ENCODE measurements around the gene NT5DC1. TPM values are rescaled to one million over a fixed set of nuclear protein-coding genes. Genes with fewer than 3 reads are reported as not detected.

Gene NT5DC1
- total and polyA plus RNA-seq, 7 experiments from 2014 or later, result 30.5 to 53.4 (median 45.8) TPM

DNA sequence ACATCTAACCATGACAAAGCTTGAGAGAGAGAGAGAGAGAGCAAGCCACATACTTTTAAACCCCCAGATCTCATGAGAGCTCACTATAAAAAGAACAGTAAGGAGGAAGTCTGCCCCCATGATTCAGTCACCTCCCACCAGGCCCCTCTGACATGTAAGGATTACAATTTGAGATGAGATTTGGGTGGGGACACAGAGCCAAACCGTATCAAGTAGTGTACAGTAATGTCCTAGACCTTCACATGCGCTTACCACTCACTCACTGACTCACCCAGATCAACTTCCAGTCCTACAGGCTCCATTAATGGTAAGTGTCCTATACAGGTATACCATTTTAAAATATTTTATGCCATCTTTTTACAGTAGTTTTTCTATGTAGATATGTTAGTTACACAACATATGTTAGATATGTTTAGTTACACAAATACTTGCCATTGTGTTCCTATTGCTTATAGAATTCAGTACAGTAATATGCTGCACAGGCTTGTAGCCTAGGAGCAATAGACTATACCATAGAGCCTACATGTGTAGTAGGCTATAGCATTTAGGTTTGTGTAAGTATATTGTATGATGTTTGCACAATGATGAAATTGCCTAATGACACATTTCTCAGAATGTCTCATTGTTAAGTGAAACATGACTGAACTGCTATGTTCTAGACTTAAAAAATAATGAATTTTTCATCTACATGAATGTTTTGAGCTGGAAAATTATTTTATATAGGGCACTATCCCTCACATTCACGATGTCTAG lies 167.4 kb downstream of the NT5DC1 start:
- intact Hi-C loops (cut with micrococcal nuclease), result loop anchor here (1.0 to 5.0 kb wide), 8 partner anchors 11 to 379 kb away; partner anchors contain the start of genes TSPYL1 (in 2 of the 2) and TSPYL4 (in 2 of the 2)
- Histone ChIP-seq H3K4me3 (ENCODE audit: low read length) (no peak overlapping the region), H3K9me3 (ENCODE audit: control insufficient read depth in 2 of 3, low read length in 3 of 3) (peaks cover 0 to 2% (median 0%) of the 10 kb centered on the region in 3 experiments), H3K4me1 (ENCODE audit: control insufficient read depth in 2 of 2, insufficient read depth in 2 of 2, low read length in 2 of 2) (no peaks in the 10 kb centered on the region), H3K36me3 (ENCODE audit: control insufficient read depth in 2 of 3, insufficient read depth in 3 of 3, low read length in 3 of 3) (peaks cover 0 to 16% (median 0%) of the 10 kb centered on the region in 3 experiments), H3K27ac (ENCODE audit: low read depth, low read length) (no peak overlapping the region), H3K27me3 (ENCODE audit: control insufficient read depth in 2 of 2, insufficient read depth in 2 of 2, low read length in 2 of 2) (no peaks in the 10 kb centered on the region)
- Mint-ChIP-seq H3K27me3 (no peaks in the 10 kb centered on the region), H3K27ac (peak overlapping the region in 7 of 9 donors; percentile 1 to 60 (median 23)), H3K36me3 (peaks cover 11 to 39% (median 15%) of the 10 kb centered on the region in 5 donors), H3K4me1 (peaks cover 8 to 56% (median 43%) of the 10 kb centered on the region in 7 donors), H3K9me3 (peaks cover 1 to 20% (median 10%) of the 10 kb centered on the region in 11 donors), H3K4me3 (no peak overlapping the region)
- no peak for ATAC-seq
- POLR2A ChIA-PET, result interaction anchor here (0.6 to 3.9 kb wide), 2 partner anchors 11 to 37 kb away, joined by 8 to 41 read pairs; partner anchors contain the start of gene TSPYL1
- CTCF ChIA-PET, result interaction anchor here (0.6 to 4.0 kb wide), 13 partner anchors 9 to 1318 kb away, joined by 3 to 35 read pairs (median 5); partner anchors contain the start of genes TSPYL1 and TSPYL4
- no peak for DNase-seq

- Mint-ChIP-seq H3K27ac (peak overlapping the region in 7 of 9 donors; percentile 1 to 60 (median 23)), H3K4me1 (peaks cover 8 to 56% (median 49%) of the 10 kb centered on the region in 7 donors), H3K4me3 (no peak overlapping the region), H3K9me3 (peaks cover 0 to 12% (median 5%) of the 10 kb centered on the region in 11 donors), H3K36me3 (peaks cover 5 to 37% (median 8%) of the 10 kb centered on the region in 5 donors), H3K27me3 (no peaks in the 10 kb centered on the region)
- ATAC-seq (peak; percentile 93), DNase-seq (peak in 7 of 9 donors; percentile 21 to 54 (median 49))
- no peaks in the 10 kb centered on the region for H3K27me3 ChIP-seq (ENCODE audit: control insufficient read depth in 2 of 2, insufficient read depth in 2 of 2, low read length in 2 of 2)
- ChIA-PET POLR2A (interaction anchor here (0.6 to 3.9 kb wide), 2 partner anchors 11 to 36 kb away, joined by 8 to 41 read pairs; partner anchors contain the start of gene TSPYL1), CTCF (interaction anchor here (0.6 to 4.0 kb wide), 18 partner anchors 8 to 1317 kb away, joined by 3 to 35 read pairs (median 4); partner anchors contain the start of genes TSPYL1 and TSPYL4)
- H3K36me3 ChIP-seq (ENCODE audit: control insufficient read depth in 2 of 3, insufficient read depth in 3 of 3, low read length in 3 of 3), result peaks cover 0 to 22% (median 5%) of the 10 kb centered on the region in 3 experiments
- H3K4me3 ChIP-seq (ENCODE audit: low read length), result no peak overlapping the region
- intact Hi-C loops (cut with micrococcal nuclease), result loop anchor here (1.0 to 5.0 kb wide), 8 partner anchors 11 to 379 kb away; partner anchors contain the start of genes TSPYL1 (in 2 of the 2) and TSPYL4 (in 2 of the 2)
- peak overlapping the region; percentile 6 for H3K27ac ChIP-seq (ENCODE audit: low read depth, low read length)
- no peaks in the 10 kb centered on the region for H3K4me1 ChIP-seq (ENCODE audit: control insufficient read depth in 2 of 2, insufficient read depth in 2 of 2, low read length in 2 of 2)
- no peaks in the 10 kb centered on the region for H3K9me3 ChIP-seq (ENCODE audit: control insufficient read depth in 2 of 3, low read length in 3 of 3)
Measured at GRCh38 chr6:116268589-116269293, 168.1 kb downstream of the NT5DC1 start.

GRCh38 chr6:116271149-116271708 lies 170.6 kb downstream of the NT5DC1 start:
- Histone ChIP-seq H3K4me3 (ENCODE audit: low read length) (no peak overlapping the region), H3K4me1 (ENCODE audit: control insufficient read depth in 2 of 2, insufficient read depth in 2 of 2, low read length in 2 of 2) (peaks cover 11 to 13% of the 10 kb centered on the region in 2 donors), H3K27ac (ENCODE audit: low read depth, low read length) (peak overlapping the region; percentile 31), H3K9me3 (ENCODE audit: control insufficient read depth in 2 of 3, low read length in 3 of 3) (no peaks in the 10 kb centered on the region), H3K36me3 (ENCODE audit: control insufficient read depth in 2 of 3, insufficient read depth in 3 of 3, low read length in 3 of 3) (peaks cover 0 to 12% (median 5%) of the 10 kb centered on the region in 3 experiments), H3K27me3 (ENCODE audit: control insufficient read depth in 2 of 2, insufficient read depth in 2 of 2, low read length in 2 of 2) (no peaks in the 10 kb centered on the region)
- Mint-ChIP-seq H3K4me3 (no peak overlapping the region), H3K9me3 (no peaks in the 10 kb centered on the region), H3K4me1 (peaks cover 15 to 68% (median 59%) of the 10 kb centered on the region in 7 donors), H3K27me3 (no peaks in the 10 kb centered on the region), H3K27ac (peak overlapping the region in 5 of 9 donors; percentile 4 to 63 (median 60)), H3K36me3 (peaks cover 0 to 29% (median 10%) of the 10 kb centered on the region in 5 donors)
- DNase-seq (no peak), ATAC-seq (no peak)
- ChIA-PET CTCF (interaction anchor here (0.9 kb wide), 1 partner anchor 264 kb away, joined by 3 read pairs; no protein-coding TSS in a partner anchor), POLR2A (interaction anchor here (1.6 to 3.9 kb wide), 2 partner anchors 8 to 17 kb away, joined by 7 to 41 read pairs; partner anchors contain the start of genes TSPYL1 and TSPYL4)
- intact Hi-C loops (cut with micrococcal nuclease), result loop anchor here in 1 of 2 donors (10.0 kb wide), 1 partner anchor 1404 kb away; the partner anchor contains the start of gene NUS1

- Mint-ChIP-seq H3K27ac (peak overlapping the region; percentile 64 to 100 (median 99)), H3K36me3 (peaks cover 3 to 44% (median 27%) of the 10 kb centered on the region in 5 donors), H3K4me1 (peaks cover 40 to 90% (median 71%) of the 10 kb centered on the region in 7 donors), H3K4me3 (peak overlapping the region; percentile 96 to 100 (median 98)), H3K27me3 (peaks cover 0 to 3% (median 0%) of the 10 kb centered on the region in 5 donors), H3K9me3 (peaks cover 0 to 3% (median 0%) of the 10 kb centered on the region in 11 donors)
- H3K36me3 ChIP-seq (ENCODE audit: control insufficient read depth in 2 of 3, insufficient read depth in 3 of 3, low read length in 3 of 3), result peaks cover 9 to 22% (median 9%) of the 10 kb centered on the region in 3 experiments
- peaks cover 39 to 43% of the 10 kb centered on the region in 2 donors for H3K4me1 ChIP-seq (ENCODE audit: control insufficient read depth in 2 of 2, insufficient read depth in 2 of 2, low read length in 2 of 2)
- H3K9me3 ChIP-seq (ENCODE audit: control insufficient read depth in 2 of 3, low read length in 3 of 3), result no peaks in the 10 kb centered on the region
- ATAC-seq, result no peak
- POLR2A ChIA-PET, result interaction anchor here (0.7 to 5.4 kb wide), 6 partner anchors 7 to 294 kb away, joined by 3 to 70 read pairs (median 22); partner anchors contain the start of genes RWDD1 and TSPYL4
- intact Hi-C loops (cut with micrococcal nuclease), result loop anchor here in 1 of 2 donors (5.0 to 10.0 kb wide), 3 partner anchors 60 to 1398 kb away; partner anchors contain the start of genes NUS1 and ZUP1
- peak overlapping the region; percentile 86 for H3K4me3 ChIP-seq (ENCODE audit: low read length)
- CTCF ChIA-PET, result interaction anchor here (1.6 kb wide), 1 partner anchor 8 kb away, joined by 6 read pairs; no protein-coding TSS in a partner anchor
- peak overlapping the region; percentile 99 for H3K27ac ChIP-seq (ENCODE audit: low read depth, low read length)
- H3K27me3 ChIP-seq (ENCODE audit: control insufficient read depth in 2 of 2, insufficient read depth in 2 of 2, low read length in 2 of 2), result no peaks in the 10 kb centered on the region
- no peak for DNase-seq
Measured at GRCh38 chr6:116277124-116277523, 176.5 kb downstream of the NT5DC1 start.

DNA sequence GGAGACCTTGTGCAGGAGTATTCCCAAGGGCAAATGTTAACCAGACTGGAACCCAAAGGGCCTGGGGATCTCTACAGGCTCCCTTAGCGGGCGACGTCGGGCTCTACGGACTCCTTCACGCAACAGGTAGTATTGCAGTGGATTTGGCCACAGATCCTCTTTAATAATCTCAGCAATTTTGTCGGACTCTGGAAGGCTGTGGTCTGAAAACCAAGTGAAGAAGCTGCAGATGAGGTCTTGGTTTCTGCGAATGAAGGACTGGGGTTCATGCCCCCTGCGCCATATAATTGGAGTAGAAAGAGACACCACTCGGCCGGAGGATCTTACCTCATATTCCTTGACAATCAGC lies 177.8 kb downstream of the NT5DC1 start:
- Mint-ChIP-seq H3K4me3 (peak overlapping the region; percentile 96 to 100 (median 98)), H3K27ac (peak overlapping the region; percentile 98 to 100 (median 100)), H3K36me3 (peaks cover 3 to 36% (median 27%) of the 10 kb centered on the region in 5 donors), H3K9me3 (peaks cover 0 to 3% (median 0%) of the 10 kb centered on the region in 11 donors), H3K27me3 (peaks cover 0 to 6% (median 0%) of the 10 kb centered on the region in 5 donors), H3K4me1 (peaks cover 37 to 80% (median 58%) of the 10 kb centered on the region in 7 donors)
- H3K27me3 ChIP-seq (ENCODE audit: control insufficient read depth in 2 of 2, insufficient read depth in 2 of 2, low read length in 2 of 2), result no peaks in the 10 kb centered on the region
- H3K9me3 ChIP-seq (ENCODE audit: control insufficient read depth in 2 of 3, low read length in 3 of 3), result no peaks in the 10 kb centered on the region
- no peak for ATAC-seq
- peaks cover 5 to 15% (median 9%) of the 10 kb centered on the region in 3 experiments for H3K36me3 ChIP-seq (ENCODE audit: control insufficient read depth in 2 of 3, insufficient read depth in 3 of 3, low read length in 3 of 3)
- H3K4me1 ChIP-seq (ENCODE audit: control insufficient read depth in 2 of 2, insufficient read depth in 2 of 2, low read length in 2 of 2), result peaks cover 39 to 43% of the 10 kb centered on the region in 2 donors
- ChIA-PET POLR2A (interaction anchor here (0.7 to 5.4 kb wide), 11 partner anchors 9 to 1233 kb away, joined by 3 to 70 read pairs (median 12); partner anchors contain the start of genes KPNA5, NT5DC1, RWDD1 and TSPYL4), CTCF (interaction anchor here (0.8 to 2.3 kb wide), 3 partner anchors 9 to 391 kb away, joined by 3 to 10 read pairs (median 3); no protein-coding TSS in a partner anchor)
- H3K4me3 ChIP-seq (ENCODE audit: low read length), result peak overlapping the region; percentile 86
- DNase-seq, result no peak
- intact Hi-C loops (cut with micrococcal nuclease), result loop anchor here (2.0 to 10.0 kb wide), 7 partner anchors 61 to 1396 kb away; partner anchors contain the start of genes CALHM6 (in 1 of the 2), DSE (in 1 of the 2), NT5DC1 (in 1 of the 2) and NUS1 (in 1 of the 2)
- peak overlapping the region; percentile 99 for H3K27ac ChIP-seq (ENCODE audit: low read depth, low read length)

Measured in naive thymus-derived CD4-positive, alpha-beta T cell (primary cell).